IMR-90 (cell line): ENCODE data around the gene JMJD1C.

Experiments used
- BHLHE40 ChIP-seq: fragments of 150-350 bp; IDR thresholded peaks from 2 replicates; pipeline ENCODE4 v1.6.1; 2016; ENCODE audit warnings: mild to moderate bottlenecking, low read depth, low read length
- CEBPB ChIP-seq: IDR thresholded peaks from 2 replicates; pipeline ENCODE4 v1.6.1; 2012; ENCODE audit warnings: low read depth, low read length, improper control_type of control experiment
- CHD1 ChIP-seq: IDR thresholded peaks from 2 replicates; pipeline ENCODE4 v1.6.1; 2012; ENCODE audit warnings: low read depth, low read length, improper control_type of control experiment
- FOS ChIP-seq: fragments of 150-350 bp; IDR thresholded peaks from 2 replicates; pipeline ENCODE4 v1.6.1; 2016; ENCODE audit warnings: low read depth, low read length
- MXI1 ChIP-seq: IDR thresholded peaks from 2 replicates; pipeline ENCODE4 v1.6.1; 2012; ENCODE audit warnings: low read depth, mild to moderate bottlenecking, low read length, moderate library complexity, borderline replicate concordance
- NFE2L2 ChIP-seq: fragments of 150-350 bp; IDR thresholded peaks from 2 replicates; pipeline ENCODE4 v1.6.1; 2016; ENCODE audit warnings: low read depth, mild to moderate bottlenecking, low read length
- POLR2A ChIP-seq: IDR thresholded peaks from 2 replicates; pipeline ENCODE4 v1.6.1; 2012; ENCODE audit warnings: mild to moderate bottlenecking, low read depth, low read length
- RCOR1 ChIP-seq: IDR thresholded peaks from 2 replicates; pipeline ENCODE4 v1.6.1; 2012; ENCODE audit warnings: mild to moderate bottlenecking, low read length, improper control_type of control experiment; ENCODE audit not compliant: insufficient replicate concordance
- RFX5 ChIP-seq: IDR thresholded peaks from 2 replicates; pipeline ENCODE4 v1.8.0; 2012; ENCODE audit warnings: low read depth, mild to moderate bottlenecking, low read length, moderate library complexity
- SMC3 ChIP-seq: fragments of 150-350 bp; IDR thresholded peaks from 2 replicates; pipeline ENCODE4 v1.6.1; 2016; ENCODE audit warnings: low read depth, mild to moderate bottlenecking, antibody characterized with exemption, low read length, moderate library complexity
- TF ChIP-seq, protein P1 (sequence below): conservative IDR thresholded peaks from 2 replicates; pipeline ENCODE4 v1.5.1; 2012; ENCODE audit warnings: mild to moderate bottlenecking, low read depth, low read length, improper control_type of control experiment

- TF ChIP-seq, protein P1, sequence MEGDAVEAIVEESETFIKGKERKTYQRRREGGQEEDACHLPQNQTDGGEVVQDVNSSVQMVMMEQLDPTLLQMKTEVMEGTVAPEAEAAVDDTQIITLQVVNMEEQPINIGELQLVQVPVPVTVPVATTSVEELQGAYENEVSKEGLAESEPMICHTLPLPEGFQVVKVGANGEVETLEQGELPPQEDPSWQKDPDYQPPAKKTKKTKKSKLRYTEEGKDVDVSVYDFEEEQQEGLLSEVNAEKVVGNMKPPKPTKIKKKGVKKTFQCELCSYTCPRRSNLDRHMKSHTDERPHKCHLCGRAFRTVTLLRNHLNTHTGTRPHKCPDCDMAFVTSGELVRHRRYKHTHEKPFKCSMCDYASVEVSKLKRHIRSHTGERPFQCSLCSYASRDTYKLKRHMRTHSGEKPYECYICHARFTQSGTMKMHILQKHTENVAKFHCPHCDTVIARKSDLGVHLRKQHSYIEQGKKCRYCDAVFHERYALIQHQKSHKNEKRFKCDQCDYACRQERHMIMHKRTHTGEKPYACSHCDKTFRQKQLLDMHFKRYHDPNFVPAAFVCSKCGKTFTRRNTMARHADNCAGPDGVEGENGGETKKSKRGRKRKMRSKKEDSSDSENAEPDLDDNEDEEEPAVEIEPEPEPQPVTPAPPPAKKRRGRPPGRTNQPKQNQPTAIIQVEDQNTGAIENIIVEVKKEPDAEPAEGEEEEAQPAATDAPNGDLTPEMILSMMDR: no peak
- TF ChIP-seq FOS (no peak), RCOR1 (no peak), POLR2A (no peak), BHLHE40 (no peak), RFX5 (no peak), CEBPB (no peak), CHD1 (no peak), SMC3 (no peak), MXI1 (no peak), NFE2L2 (no peak)
Measured at GRCh38 chr10:63260103-63260859, 205.5 kb downstream of the JMJD1C start.
